Lung (tissue), 12 donors: ENCODE results near the gene SND1. TPM values are rescaled to one million over a fixed set of nuclear protein-coding genes. Genes with fewer than 3 reads are reported as not detected.

Experiments used
- ATAC-seq: fragments of 200-7000 bp; cut with Tn5 transposase; one replicate; pipeline ENCODE4 v1.9.1; 2020; ENCODE audit warnings: moderate number of reproducible peaks; ENCODE audit not compliant: insufficient read depth, low FRiP score
- DNase-seq, 3 donors: peaks; one replicate each; pipeline ENCODE4 v3.0.0-alpha.2; 2013 to 2017
- H3K27ac ChIP-seq, 2 donors: one replicate each; pipeline ENCODE4 v1.5.1; 2013; ENCODE audit warnings: mild to moderate bottlenecking in 2 of 2, moderate library complexity in 2 of 2, control low read depth in 1 of 2, inconsistent platforms in 1 of 2, low read depth in 1 of 2, low read length in 1 of 2
- H3K27me3 ChIP-seq, 3 donors: one replicate each; pipeline ENCODE4 v1.5.1; 2013; ENCODE audit warnings: low read length in 2 of 3; ENCODE audit not compliant: control insufficient read depth in 3 of 3, insufficient read depth in 3 of 3
- H3K36me3 ChIP-seq, 4 donors: one replicate each; pipeline ENCODE4 v1.5.1; 2013; ENCODE audit warnings: low read length in 4 of 4, mild to moderate bottlenecking in 1 of 4, moderate library complexity in 1 of 4; ENCODE audit not compliant: control insufficient read depth in 4 of 4, insufficient read depth in 4 of 4
- H3K4me1 ChIP-seq, 5 donors: one replicate each; pipeline ENCODE4 v1.5.1; 2013; ENCODE audit warnings: low read length in 5 of 5, mild to moderate bottlenecking in 2 of 5, moderate library complexity in 1 of 5; ENCODE audit not compliant: control insufficient read depth in 5 of 5, insufficient read depth in 5 of 5
- H3K4me3 ChIP-seq: one replicate; pipeline ENCODE4 v1.5.1; 2013; ENCODE audit warnings: mild to moderate bottlenecking, control low read depth, moderate library complexity
- H3K9ac ChIP-seq, 2 donors: one replicate each; pipeline ENCODE4 v1.5.1; 2013; ENCODE audit warnings: low read length in 2 of 2, control low read depth in 1 of 2; ENCODE audit not compliant: insufficient read depth in 1 of 2
- H3K9me3 ChIP-seq, 4 donors: one replicate each; pipeline ENCODE4 v1.5.1; 2013; ENCODE audit warnings: low read length in 3 of 4, mild to moderate bottlenecking in 1 of 4, moderate library complexity in 1 of 4; ENCODE audit not compliant: control insufficient read depth in 4 of 4, insufficient read depth in 3 of 4
- WGBS, 2 donors: extraction: QIAGEN DNeasy Blood & Tissue Kit; methylation state at CpG; one replicate each; pipeline ENCODE4 v1.1.7; 2013; 5-methylcytosine and 5-hydroxymethylcytosine counted together
- polyA plus RNA-seq, 2 donors: library from polyadenylated mRNA; stranded (reverse); fragments of 200-250 nt; gene quantifications; one replicate each; pipeline ENCODE4 v1.2.1, GENCODE V29; 2013
- total RNA-seq, 2 donors: library from RNA; depleted of rRNA in 1 of 2; stranded (reverse); fragments of >200 nt in 1 of 2; gene quantifications; one replicate each; pipeline ENCODE4 v1.2.1, GENCODE V29; 2014 to 2021
- TF ChIP-seq, protein P1 (sequence below): IDR thresholded peaks from 2 replicates; pipeline ENCODE4 v1.5.1; 2012; ENCODE audit warnings: mild to moderate bottlenecking; ENCODE audit errors: control extremely low read depth, extremely low read depth
- donor health status: control.
- donor health status: control.
- donor health status: Bipolar disorder and iron deficiency.
- donor health status: healthy.
- donor health status: DM: yes; HTN: yes; CAD: no.

SND1 gene
- total and polyA plus RNA-seq, 4 donors: 94.5 to 210 (median 137) TPM

DNA sequence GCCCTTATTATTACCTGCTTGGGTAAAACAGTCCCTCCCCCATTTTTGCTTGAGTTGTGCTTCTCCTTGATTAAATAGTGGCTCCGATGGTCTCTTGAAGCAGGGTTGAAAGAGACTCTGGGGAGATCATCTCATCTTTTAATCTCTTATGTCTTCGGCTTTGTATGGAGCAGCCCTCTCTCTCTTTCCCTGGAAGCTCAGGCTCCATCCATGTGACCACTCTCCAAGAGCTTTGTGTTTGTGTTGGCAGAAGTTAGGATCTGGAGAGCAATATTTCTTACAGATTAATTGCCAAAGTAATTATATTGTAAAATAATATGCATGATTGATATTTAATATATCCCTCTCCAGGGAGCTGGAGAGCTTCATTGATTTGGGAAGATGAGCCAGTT, 302.4 kb downstream of the SND1 start:
- TF ChIP-seq, protein P1, sequence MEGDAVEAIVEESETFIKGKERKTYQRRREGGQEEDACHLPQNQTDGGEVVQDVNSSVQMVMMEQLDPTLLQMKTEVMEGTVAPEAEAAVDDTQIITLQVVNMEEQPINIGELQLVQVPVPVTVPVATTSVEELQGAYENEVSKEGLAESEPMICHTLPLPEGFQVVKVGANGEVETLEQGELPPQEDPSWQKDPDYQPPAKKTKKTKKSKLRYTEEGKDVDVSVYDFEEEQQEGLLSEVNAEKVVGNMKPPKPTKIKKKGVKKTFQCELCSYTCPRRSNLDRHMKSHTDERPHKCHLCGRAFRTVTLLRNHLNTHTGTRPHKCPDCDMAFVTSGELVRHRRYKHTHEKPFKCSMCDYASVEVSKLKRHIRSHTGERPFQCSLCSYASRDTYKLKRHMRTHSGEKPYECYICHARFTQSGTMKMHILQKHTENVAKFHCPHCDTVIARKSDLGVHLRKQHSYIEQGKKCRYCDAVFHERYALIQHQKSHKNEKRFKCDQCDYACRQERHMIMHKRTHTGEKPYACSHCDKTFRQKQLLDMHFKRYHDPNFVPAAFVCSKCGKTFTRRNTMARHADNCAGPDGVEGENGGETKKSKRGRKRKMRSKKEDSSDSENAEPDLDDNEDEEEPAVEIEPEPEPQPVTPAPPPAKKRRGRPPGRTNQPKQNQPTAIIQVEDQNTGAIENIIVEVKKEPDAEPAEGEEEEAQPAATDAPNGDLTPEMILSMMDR: no peak
- Histone ChIP-seq H3K4me3 (no peak overlapping the region), H3K9ac (no peak overlapping the region), H3K9me3 (no peaks in the 10 kb centered on the region), H3K27me3 (no peaks in the 10 kb centered on the region), H3K36me3 (no peaks in the 10 kb centered on the region), H3K27ac (no peak overlapping the region), H3K4me1 (peaks cover 1 to 32% (median 19%) of the 10 kb centered on the region in 5 donors)
- DNase-seq (no peak), ATAC-seq (no peak)
- WGBS, 2 donors: 67 to 91% methylated on average over 2 of the region's 2 CpGs

DNA sequence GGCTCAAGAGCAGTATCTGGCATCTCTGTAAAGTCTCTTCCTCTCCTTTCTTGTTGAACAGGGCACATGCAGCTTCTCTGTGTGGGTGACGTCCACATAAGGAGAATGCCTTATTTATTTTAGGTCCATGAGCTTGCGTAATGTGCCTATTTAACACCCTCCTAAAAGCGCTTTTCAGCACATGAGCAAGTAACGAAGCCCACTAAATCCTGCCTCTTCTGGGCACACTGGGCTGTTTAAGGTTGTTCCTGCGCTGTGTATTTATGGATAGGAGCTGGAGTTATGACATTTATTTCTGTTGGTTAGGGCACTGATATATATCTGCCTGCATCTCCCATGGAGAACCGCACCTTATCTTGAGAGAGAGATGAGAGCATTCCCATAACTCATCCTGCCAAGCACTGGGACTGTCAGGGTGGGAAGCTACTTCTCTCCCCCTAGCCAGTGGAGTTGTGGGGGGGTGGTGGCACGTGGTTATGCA, 303.1 kb downstream of the SND1 start:
- Histone ChIP-seq H3K27ac (no peak overlapping the region), H3K36me3 (peaks cover 0 to 3% (median 1%) of the 10 kb centered on the region in 4 donors), H3K4me1 (peaks cover 0 to 24% (median 12%) of the 10 kb centered on the region in 5 donors), H3K9me3 (no peaks in the 10 kb centered on the region), H3K27me3 (no peaks in the 10 kb centered on the region), H3K9ac (no peak overlapping the region), H3K4me3 (no peak overlapping the region)
- DNase-seq (no peak), ATAC-seq (no peak)
- TF ChIP-seq, protein P1: no peak
- 85 to 86% methylated on average over 7 of the region's 7 CpGs for WGBS, 2 donors

DNA sequence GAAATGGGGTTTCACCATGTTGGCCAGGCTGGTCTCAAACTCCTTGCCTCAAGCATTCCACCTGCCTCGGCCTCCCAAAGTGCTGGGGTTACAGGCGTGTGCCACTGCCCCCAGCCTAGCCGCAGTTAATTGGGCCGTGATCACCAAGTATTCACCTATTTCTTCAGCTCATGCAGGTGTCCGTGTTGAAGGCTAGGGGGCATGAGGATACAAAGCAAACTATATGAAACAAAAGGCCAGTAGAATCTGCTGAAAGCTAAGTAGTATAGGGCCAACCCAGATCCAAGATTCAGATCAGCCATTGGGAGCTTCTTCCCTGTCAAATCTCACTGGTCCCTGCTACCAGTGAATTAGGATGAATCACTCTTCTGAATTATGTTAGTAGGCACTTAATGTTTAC, 305.9 kb downstream of the SND1 start:
- DNase-seq (no peak), ATAC-seq (no peak)
- Histone ChIP-seq H3K4me1 (peaks cover 0 to 17% (median 3%) of the 10 kb centered on the region in 5 donors), H3K9ac (no peak overlapping the region), H3K4me3 (no peak overlapping the region), H3K9me3 (no peaks in the 10 kb centered on the region), H3K27me3 (no peaks in the 10 kb centered on the region), H3K27ac (no peak overlapping the region), H3K36me3 (peaks cover 0 to 4% (median 2%) of the 10 kb centered on the region in 4 donors)
- TF ChIP-seq, protein P1: no peak
- 76 to 87% methylated on average over 5 of the region's 5 CpGs for WGBS, 2 donors

DNA sequence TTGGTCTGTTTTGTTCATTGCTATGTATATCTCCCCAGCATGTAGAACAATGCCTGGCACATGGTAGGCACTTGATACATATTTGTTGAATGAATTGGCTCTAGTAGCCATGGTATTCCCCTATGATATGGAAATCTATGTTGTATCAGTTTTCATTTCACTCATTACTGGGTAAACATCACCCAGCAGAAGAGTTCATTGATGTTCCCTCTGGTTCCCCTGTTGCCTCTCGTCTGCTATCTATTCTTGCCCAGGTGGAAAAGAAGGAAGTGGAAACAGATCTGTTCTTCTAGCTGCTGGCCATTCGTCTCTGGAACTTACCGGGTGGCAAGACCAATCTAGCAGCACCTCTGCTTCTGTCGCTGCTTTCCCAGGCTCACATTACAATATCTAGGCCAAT, 307.8 kb downstream of the SND1 start:
- TF ChIP-seq, protein P1: no peak
- ATAC-seq (no peak), DNase-seq (no peak)
- Histone ChIP-seq H3K27me3 (no peaks in the 10 kb centered on the region), H3K36me3 (peaks cover 0 to 4% (median 2%) of the 10 kb centered on the region in 4 donors), H3K9me3 (no peaks in the 10 kb centered on the region), H3K4me3 (no peak overlapping the region), H3K27ac (no peak overlapping the region), H3K4me1 (peaks cover 0 to 7% (median 1%) of the 10 kb centered on the region in 5 donors), H3K9ac (no peak overlapping the region)
- 82% methylated on average over 4 of the region's 4 CpGs for WGBS, 2 donors
